ENCODE measurements around the gene ANKRD37. TPM values are rescaled to one million over a fixed set of nuclear protein-coding genes. Genes with fewer than 3 reads are reported as not detected.

The ANKRD37 gene
- total and polyA plus RNA-seq, 4 donors = 18.9 to 40.5 (median 30.4) TPM

- intact Hi-C loops (cut with DNase I) = no loop called here
- Histone ChIP-seq H3K36me3 (ENCODE audit: control insufficient read depth in 1 of 2, insufficient read depth in 2 of 2, low read length in 1 of 2) (peaks cover 0 to 10% of the 10 kb centered on the region in 2 donors), H3K4me3 (ENCODE audit: low read length in 2 of 2) (no peak overlapping the region), H3K9me3 (ENCODE audit: control insufficient read depth, low read length) (no peaks in the 10 kb centered on the region), H3K27me3 (ENCODE audit: control insufficient read depth in 1 of 2, insufficient read depth in 2 of 2, low read length in 1 of 2) (no peaks in the 10 kb centered on the region), H3K27ac (ENCODE audit: low read depth in 1 of 2, low read length in 2 of 2) (no peak overlapping the region), H3K4me1 (ENCODE audit: control insufficient read depth in 1 of 2, insufficient read depth in 2 of 2, low read length in 2 of 2) (no peaks in the 10 kb centered on the region)
- DNase-seq (no peak), ATAC-seq (ENCODE audit: low FRiP score) (no peak)
- 89 to 91% methylated on average over 7 of the region's 7 CpGs for WGBS, 2 donors
Measured at GRCh38 chr4:185374027-185374426, 22.6 kb upstream of the ANKRD37 start.

- Histone ChIP-seq H3K4me1 (ENCODE audit: control insufficient read depth in 1 of 2, insufficient read depth in 2 of 2, low read length in 2 of 2) (no peaks in the 10 kb centered on the region), H3K9me3 (ENCODE audit: control insufficient read depth, low read length) (no peaks in the 10 kb centered on the region), H3K27me3 (ENCODE audit: control insufficient read depth in 1 of 2, insufficient read depth in 2 of 2, low read length in 1 of 2) (no peaks in the 10 kb centered on the region), H3K27ac (ENCODE audit: low read depth in 1 of 2, low read length in 2 of 2) (no peak overlapping the region), H3K4me3 (ENCODE audit: low read length in 2 of 2) (no peak overlapping the region), H3K36me3 (ENCODE audit: control insufficient read depth in 1 of 2, insufficient read depth in 2 of 2, low read length in 1 of 2) (peaks cover 0 to 10% of the 10 kb centered on the region in 2 donors)
- WGBS, 2 donors = 84 to 89% methylated on average over 6 of the region's 6 CpGs
- intact Hi-C loops (cut with DNase I) = no loop called here
- no peak for ATAC-seq (ENCODE audit: low FRiP score)
- DNase-seq = no peak
Measured at GRCh38 chr4:185374573-185374972, 22.1 kb upstream of the ANKRD37 start.

- intact Hi-C loops (cut with DNase I) = no loop called here
- WGBS, 2 donors = 89 to 98% methylated on average over 6 of the region's 6 CpGs
- no peaks in the 10 kb centered on the region for H3K9me3 ChIP-seq (ENCODE audit: control insufficient read depth, low read length)
- no peak for ATAC-seq (ENCODE audit: low FRiP score)
- no peak overlapping the region for H3K27ac ChIP-seq (ENCODE audit: low read depth in 1 of 2, low read length in 2 of 2)
- DNase-seq = no peak
- H3K4me3 ChIP-seq (ENCODE audit: low read length in 2 of 2) = no peak overlapping the region
- H3K4me1 ChIP-seq (ENCODE audit: control insufficient read depth in 1 of 2, insufficient read depth in 2 of 2, low read length in 2 of 2) = no peaks in the 10 kb centered on the region
- H3K27me3 ChIP-seq (ENCODE audit: control insufficient read depth in 1 of 2, insufficient read depth in 2 of 2, low read length in 1 of 2) = no peaks in the 10 kb centered on the region
- H3K36me3 ChIP-seq (ENCODE audit: control insufficient read depth in 1 of 2, insufficient read depth in 2 of 2, low read length in 1 of 2) = peaks cover 0 to 7% of the 10 kb centered on the region in 2 donors
Measured at GRCh38 chr4:185378264-185378663, 18.4 kb upstream of the ANKRD37 start.

GRCh38 chr4:185379326-185380295 lies 17.0 kb upstream of the ANKRD37 start:
- intact Hi-C loops (cut with DNase I) = no loop called here
- Histone ChIP-seq H3K4me3 (ENCODE audit: low read length in 2 of 2) (no peak overlapping the region), H3K27ac (ENCODE audit: low read depth in 1 of 2, low read length in 2 of 2) (no peak overlapping the region), H3K36me3 (ENCODE audit: control insufficient read depth in 1 of 2, insufficient read depth in 2 of 2, low read length in 1 of 2) (peaks cover 0 to 4% of the 10 kb centered on the region in 2 donors), H3K4me1 (ENCODE audit: control insufficient read depth in 1 of 2, insufficient read depth in 2 of 2, low read length in 2 of 2) (no peaks in the 10 kb centered on the region), H3K27me3 (ENCODE audit: control insufficient read depth in 1 of 2, insufficient read depth in 2 of 2, low read length in 1 of 2) (no peaks in the 10 kb centered on the region), H3K9me3 (ENCODE audit: control insufficient read depth, low read length) (no peaks in the 10 kb centered on the region)
- DNase-seq = no peak
- peak; percentile 26 for ATAC-seq (ENCODE audit: low FRiP score)
- WGBS, 2 donors = 97 to 98% methylated on average over 13 of the region's 13 CpGs

- Histone ChIP-seq H3K9me3 (ENCODE audit: control insufficient read depth, low read length) (no peaks in the 10 kb centered on the region), H3K4me3 (ENCODE audit: low read length in 2 of 2) (no peak overlapping the region), H3K27ac (ENCODE audit: low read depth in 1 of 2, low read length in 2 of 2) (no peak overlapping the region), H3K27me3 (ENCODE audit: control insufficient read depth in 1 of 2, insufficient read depth in 2 of 2, low read length in 1 of 2) (no peaks in the 10 kb centered on the region), H3K4me1 (ENCODE audit: control insufficient read depth in 1 of 2, insufficient read depth in 2 of 2, low read length in 2 of 2) (no peaks in the 10 kb centered on the region), H3K36me3 (ENCODE audit: control insufficient read depth in 1 of 2, insufficient read depth in 2 of 2, low read length in 1 of 2) (peaks cover 0 to 4% of the 10 kb centered on the region in 2 donors)
- DNase-seq = no peak
- WGBS, 2 donors = 94 to 96% methylated on average over 1 of the region's 1 CpG
- ATAC-seq (ENCODE audit: low FRiP score) = no peak
- intact Hi-C loops (cut with DNase I) = no loop called here
Measured at GRCh38 chr4:185380320-185380719, 16.3 kb upstream of the ANKRD37 start.

GRCh38 chr4:185381288-185382196 lies 15.1 kb upstream of the ANKRD37 start:
- DNase-seq (no peak), ATAC-seq (ENCODE audit: low FRiP score) (no peak)
- 48% methylated on average over 4 of the region's 4 CpGs for WGBS, 2 donors
- Histone ChIP-seq H3K27me3 (ENCODE audit: control insufficient read depth in 1 of 2, insufficient read depth in 2 of 2, low read length in 1 of 2) (no peaks in the 10 kb centered on the region), H3K4me3 (ENCODE audit: low read length in 2 of 2) (no peak overlapping the region), H3K36me3 (ENCODE audit: control insufficient read depth in 1 of 2, insufficient read depth in 2 of 2, low read length in 1 of 2) (peaks cover 0 to 3% of the 10 kb centered on the region in 2 donors), H3K4me1 (ENCODE audit: control insufficient read depth in 1 of 2, insufficient read depth in 2 of 2, low read length in 2 of 2) (peaks cover 0 to 3% of the 10 kb centered on the region in 2 donors), H3K27ac (ENCODE audit: low read depth in 1 of 2, low read length in 2 of 2) (no peak overlapping the region), H3K9me3 (ENCODE audit: control insufficient read depth, low read length) (no peaks in the 10 kb centered on the region)
- intact Hi-C loops (cut with DNase I) = no loop called here

- DNase-seq (no peak), ATAC-seq (ENCODE audit: low FRiP score) (no peak)
- H3K27me3 ChIP-seq (ENCODE audit: control insufficient read depth in 1 of 2, insufficient read depth in 2 of 2, low read length in 1 of 2) = no peaks in the 10 kb centered on the region
- H3K9me3 ChIP-seq (ENCODE audit: control insufficient read depth, low read length) = no peaks in the 10 kb centered on the region
- no peak overlapping the region for H3K27ac ChIP-seq (ENCODE audit: low read depth in 1 of 2, low read length in 2 of 2)
- intact Hi-C loops (cut with DNase I) = no loop called here
- H3K36me3 ChIP-seq (ENCODE audit: control insufficient read depth in 1 of 2, insufficient read depth in 2 of 2, low read length in 1 of 2) = peaks cover 0 to 3% of the 10 kb centered on the region in 2 donors
- H3K4me1 ChIP-seq (ENCODE audit: control insufficient read depth in 1 of 2, insufficient read depth in 2 of 2, low read length in 2 of 2) = peaks cover 0 to 3% of the 10 kb centered on the region in 2 donors
- H3K4me3 ChIP-seq (ENCODE audit: low read length in 2 of 2) = no peak overlapping the region
Measured at GRCh38 chr4:185382754-185383153, 13.9 kb upstream of the ANKRD37 start.

- Histone ChIP-seq H3K36me3 (ENCODE audit: control insufficient read depth in 1 of 2, insufficient read depth in 2 of 2, low read length in 1 of 2) (no peaks in the 10 kb centered on the region), H3K27ac (ENCODE audit: low read depth in 1 of 2, low read length in 2 of 2) (no peak overlapping the region), H3K9me3 (ENCODE audit: control insufficient read depth, low read length) (no peaks in the 10 kb centered on the region), H3K27me3 (ENCODE audit: control insufficient read depth in 1 of 2, insufficient read depth in 2 of 2, low read length in 1 of 2) (no peaks in the 10 kb centered on the region), H3K4me3 (ENCODE audit: low read length in 2 of 2) (no peak overlapping the region), H3K4me1 (ENCODE audit: control insufficient read depth in 1 of 2, insufficient read depth in 2 of 2, low read length in 2 of 2) (peaks cover 0 to 3% of the 10 kb centered on the region in 2 donors)
- 94 to 99% methylated on average over 4 of the region's 4 CpGs for WGBS, 2 donors
- no peak for ATAC-seq (ENCODE audit: low FRiP score)
- intact Hi-C loops (cut with DNase I) = no loop called here
- DNase-seq = no peak
Measured at GRCh38 chr4:185383451-185383850, 13.2 kb upstream of the ANKRD37 start.
